Endothelial cell of hepatic sinusoid (primary cell): Measurements from ENCODE around the gene GJA5.

ENCODE experiments used
- in situ Hi-C: cut with HindIII; loops from 2 replicates; pipeline ENCODE4 v1.10.0; 2017; ENCODE audit warnings: low sequenced_read_pairs

GJA5 gene

GRCh38 chr1:147760481-147761260 is at the start of gene GJA5:
GJA5 (minus strand) TSS chr1:147760602; CDS start chr1:147759238, 1,364 bp downstream.
- in situ Hi-C loops = no loop called here

GRCh38 chr1:147809236-147809635 is 48.8 kb upstream of the GJA5 start:
- in situ Hi-C loops = no loop called here

DNA sequence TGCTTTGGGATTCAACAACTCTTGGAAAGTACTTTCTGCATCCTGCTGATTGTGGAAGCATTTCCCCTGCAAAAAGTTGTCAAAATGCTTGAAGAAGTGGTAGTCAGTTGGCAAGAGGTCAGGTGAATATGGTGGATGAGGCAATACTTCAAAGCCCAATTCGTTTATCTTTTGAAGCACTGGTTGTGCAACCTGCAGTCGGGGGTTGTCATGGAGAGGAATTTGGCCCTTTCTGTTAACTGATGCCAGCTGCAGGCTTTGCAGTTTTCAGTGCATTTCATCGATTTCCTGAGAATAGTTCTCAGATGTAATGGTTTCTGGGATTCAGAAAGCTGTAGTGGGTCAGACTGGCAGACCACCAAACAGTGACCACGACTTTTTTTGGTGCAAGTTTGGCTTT is 47.6 kb upstream of the GJA5 start:
- in situ Hi-C loops = no loop called here

DNA sequence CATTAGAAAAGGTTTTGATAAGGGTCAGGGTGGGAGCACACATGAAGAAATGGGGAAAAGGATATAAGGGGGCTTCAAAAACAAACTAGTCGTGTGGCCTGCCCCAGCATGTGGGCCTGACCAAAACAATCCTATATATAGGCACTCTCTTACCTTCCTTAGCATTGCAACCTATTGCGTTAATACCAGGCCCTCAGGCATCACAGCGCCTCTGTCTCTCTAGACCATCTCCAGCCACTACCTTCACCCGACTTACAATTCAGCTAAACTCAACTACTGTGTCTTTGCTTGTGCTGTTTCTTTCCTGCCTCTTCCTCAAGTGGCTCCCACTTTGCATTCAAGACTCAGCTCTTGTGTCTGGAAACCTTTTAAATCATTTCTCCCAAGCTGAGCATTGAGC is 47.0 kb upstream of the GJA5 start:
- in situ Hi-C loops = no loop called here

DNA sequence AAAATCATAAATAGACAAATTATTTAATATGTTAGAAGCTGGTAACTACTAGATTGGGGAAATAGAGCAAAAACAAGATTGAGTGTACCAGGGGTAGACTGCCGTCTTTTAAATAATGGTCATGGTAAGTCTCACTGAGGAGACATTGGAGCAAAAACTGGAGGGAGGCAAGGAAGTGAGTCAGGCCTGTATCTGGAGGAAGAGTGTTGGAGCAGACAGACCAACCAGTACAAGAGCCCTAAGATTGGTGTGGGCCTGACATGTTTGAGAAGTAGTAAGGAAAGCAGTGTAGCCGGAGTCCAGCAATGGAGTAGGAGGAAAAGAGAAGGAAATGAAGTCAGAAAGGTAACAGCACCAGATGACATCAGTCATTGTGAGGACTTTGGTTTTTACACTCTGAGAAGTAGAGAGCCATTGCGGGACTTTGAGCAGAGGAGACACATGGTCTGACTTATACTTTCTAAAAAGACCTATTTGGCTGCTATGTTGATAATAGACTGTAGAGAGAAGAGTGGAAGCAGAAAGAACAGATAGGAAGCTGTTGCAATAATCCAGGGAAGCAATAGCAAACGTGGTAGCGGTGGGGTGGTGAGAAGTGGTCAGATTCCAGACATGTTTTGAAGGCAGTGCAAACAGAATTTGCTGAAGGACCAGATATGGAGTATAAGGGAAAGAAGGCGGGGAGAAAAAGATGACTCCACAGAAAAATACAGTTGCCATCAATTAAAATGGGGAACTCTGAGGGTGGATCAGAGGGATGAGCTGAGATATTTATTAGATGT is 44.7 kb upstream of the GJA5 start:
- in situ Hi-C loops = no loop called here

DNA sequence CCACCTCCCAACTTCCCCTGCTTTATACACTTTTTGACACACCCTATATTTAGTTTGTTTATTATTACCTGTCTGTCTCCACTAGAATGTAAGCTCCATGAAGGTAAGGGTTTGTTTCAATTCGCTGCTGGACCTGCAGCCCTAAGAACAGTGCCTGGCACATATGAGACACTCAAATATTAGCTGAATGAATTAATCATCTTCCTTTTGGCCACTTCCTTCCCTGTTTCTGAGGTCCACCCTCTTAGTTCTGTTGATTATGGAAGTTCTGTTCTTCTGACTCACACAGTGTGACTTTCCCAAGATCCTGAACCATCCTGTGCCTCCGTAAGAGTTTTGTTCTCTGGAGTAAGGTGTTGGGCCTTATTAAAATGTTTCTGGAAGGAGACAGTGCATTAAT is 40.4 kb upstream of the GJA5 start:
- in situ Hi-C loops = no loop called here

DNA sequence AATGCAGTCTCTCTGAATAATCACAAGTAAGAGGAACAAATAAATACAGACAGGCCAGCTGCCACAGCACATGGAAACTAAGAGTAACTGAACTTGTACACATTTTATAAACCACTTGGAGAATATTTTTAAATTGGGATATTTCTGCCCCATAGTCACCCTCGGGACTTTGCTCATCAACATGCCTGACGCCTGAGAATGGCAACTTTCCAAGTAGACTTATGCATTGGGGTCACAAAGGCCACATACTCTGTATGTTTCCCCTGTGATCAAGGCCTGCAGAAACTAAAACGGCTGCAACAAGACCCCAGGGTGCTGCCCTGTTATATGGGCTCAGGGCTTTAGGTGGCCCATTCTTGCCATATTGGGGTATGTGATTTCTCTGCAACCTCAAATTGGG is 38.3 kb upstream of the GJA5 start:
- in situ Hi-C loops = no loop called here

DNA sequence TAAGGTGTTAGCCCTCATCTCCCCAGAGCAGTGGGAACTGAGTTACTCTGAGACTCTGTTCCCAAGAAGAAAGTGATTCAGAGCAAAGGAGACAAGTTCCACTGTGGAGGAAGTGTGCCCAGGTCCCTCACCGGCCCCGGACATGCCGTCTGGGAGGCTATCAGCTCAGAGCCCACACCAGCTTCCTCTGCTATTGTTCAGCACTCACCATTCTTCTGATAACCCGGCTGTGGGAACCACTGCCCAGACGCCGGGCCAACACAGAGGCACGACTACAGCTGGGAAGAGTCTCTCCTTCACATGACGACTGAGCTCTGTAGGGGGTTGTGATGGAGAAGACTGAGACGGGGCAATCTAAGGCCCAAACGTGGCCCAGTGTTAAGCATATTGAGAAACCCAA is 34.2 kb upstream of the GJA5 start:
- in situ Hi-C loops = no loop called here

- in situ Hi-C loops = no loop called here
Observed at GRCh38 chr1:147791876-147792275, 31.5 kb upstream of the GJA5 start.

DNA sequence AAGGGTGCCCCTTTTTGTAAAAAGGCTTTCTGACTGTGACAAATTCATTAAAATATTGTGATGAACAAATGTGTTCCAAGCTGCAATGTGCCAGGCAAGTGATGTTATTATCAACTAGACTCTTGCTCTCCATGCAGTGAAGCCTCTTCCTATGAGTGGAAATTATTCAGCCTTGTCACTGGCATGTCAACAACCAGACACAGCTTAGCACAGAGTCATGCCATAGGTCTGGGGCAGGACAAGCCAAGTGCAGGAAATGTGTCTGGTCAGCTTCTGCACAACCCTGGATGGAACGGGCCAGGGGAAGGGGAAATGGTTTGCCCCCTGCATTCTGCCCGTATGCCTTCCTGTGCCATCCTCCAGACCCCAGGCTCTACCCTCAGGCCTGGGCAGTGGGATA is 27.4 kb upstream of the GJA5 start:
- in situ Hi-C loops = no loop called here

DNA sequence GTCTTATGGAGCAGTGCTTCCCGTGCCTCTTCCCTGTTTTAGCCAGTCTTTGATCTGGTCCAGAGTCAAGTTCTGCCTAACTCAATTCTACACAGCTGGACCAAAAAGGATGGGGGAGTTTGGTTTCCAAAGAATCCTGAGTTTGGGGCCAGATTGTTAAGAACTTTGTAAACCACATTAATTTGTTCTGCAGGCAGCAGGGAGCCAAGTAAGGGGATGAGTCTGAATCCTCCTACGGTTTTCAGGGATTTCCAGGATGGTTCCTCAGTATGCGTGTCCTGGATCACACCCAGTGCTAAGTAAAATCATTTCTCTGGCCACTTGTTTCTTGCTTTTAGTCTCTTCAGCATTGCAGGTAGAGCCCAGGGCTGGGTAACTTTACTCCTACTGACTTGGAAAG is 26.1 kb upstream of the GJA5 start:
- in situ Hi-C loops = no loop called here

DNA sequence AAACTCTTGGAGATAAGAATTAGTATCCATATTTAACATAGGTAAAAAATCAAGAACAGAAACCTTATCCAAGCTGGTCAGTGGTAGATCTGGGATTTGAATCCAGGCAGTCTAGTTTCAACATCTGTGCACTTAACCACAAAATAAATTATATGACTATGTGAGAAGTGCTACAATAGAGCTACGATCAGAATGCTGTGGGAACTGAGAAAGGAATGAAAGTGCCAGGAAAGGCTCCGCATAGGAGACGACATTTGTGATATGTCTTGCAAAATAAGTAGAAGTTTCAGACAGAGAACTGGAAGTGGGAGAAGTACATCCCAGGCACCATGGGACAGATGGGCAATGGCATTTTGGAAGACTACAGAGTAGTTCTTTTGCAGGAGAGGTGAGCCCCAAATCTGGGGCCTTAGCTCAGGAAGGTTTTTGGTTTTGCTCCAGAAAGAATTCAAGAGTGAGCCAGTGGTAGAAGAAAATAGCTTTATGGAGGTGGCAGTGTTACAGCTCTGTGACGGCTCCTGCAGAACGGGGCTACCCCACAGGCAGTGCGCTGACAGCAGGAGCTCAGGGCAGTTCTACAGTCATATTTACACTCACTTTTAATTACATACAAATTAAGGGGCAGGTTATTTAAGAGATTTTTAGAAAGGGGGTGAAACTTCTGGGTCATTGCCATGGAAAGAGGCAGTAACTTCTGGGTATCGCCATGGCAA is 25.5 kb upstream of the GJA5 start:
- in situ Hi-C loops = no loop called here

GRCh38 chr1:147784941-147785340 is 24.5 kb upstream of the GJA5 start:
- in situ Hi-C loops = loop anchor here (5.0 kb wide), 2 partner anchors 37 to 48 kb away; no protein-coding TSS in a partner anchor

GRCh38 chr1:147781056-147781471 is 20.7 kb upstream of the GJA5 start:
- in situ Hi-C loops = loop anchor here (5.0 kb wide), 2 partner anchors 41 to 44 kb away; no protein-coding TSS in a partner anchor

DNA sequence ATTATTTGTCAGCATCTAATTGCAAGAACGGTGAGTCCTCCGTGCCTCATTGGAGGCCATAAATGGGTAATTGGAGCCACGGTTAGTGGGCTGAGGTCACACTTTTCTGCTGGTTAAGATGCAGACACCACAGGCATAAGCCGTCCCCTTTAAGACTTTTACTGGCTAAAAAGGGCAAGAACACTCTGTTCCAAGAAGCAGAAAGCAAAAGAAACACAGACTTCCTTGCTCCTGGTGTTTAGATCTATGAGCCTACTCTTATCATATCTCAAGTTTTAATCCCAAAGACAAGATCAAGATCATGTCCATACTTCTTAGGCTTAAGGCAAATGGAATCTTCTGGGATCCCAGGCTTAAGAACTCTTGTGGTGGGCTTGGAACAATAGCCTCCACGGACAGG is 17.3 kb upstream of the GJA5 start:
- in situ Hi-C loops = no loop called here

DNA sequence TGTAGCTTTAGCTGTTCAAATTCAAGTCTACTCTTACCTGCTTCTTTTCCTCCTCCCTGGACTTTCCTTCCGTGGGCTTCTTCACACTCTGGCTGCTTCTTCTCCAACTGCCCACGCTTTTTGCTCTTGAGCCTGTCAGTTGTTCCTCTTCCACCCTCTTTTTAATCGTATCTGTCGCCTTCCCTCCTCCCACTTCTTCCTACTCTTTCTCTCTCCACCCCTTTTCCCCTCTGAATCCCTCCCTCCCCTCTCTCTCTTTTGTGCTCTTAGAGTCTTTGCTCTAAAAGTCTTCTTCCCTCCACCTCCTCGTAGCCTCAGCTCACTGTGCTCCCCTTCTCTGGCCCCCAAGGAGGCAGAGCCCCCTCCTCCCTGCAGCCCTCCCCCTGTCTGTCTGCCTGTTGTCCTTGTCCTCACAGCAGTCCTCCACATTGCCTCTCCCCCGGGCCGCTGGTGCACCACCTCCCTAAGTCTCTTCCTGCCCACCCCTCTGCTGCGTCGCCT is 12.9 kb upstream of the GJA5 start:
- in situ Hi-C loops = no loop called here

- in situ Hi-C loops = no loop called here
Observed at GRCh38 chr1:147772570-147772969, 12.2 kb upstream of the GJA5 start.

GRCh38 chr1:147771226-147772125 is 11.1 kb upstream of the GJA5 start:
- in situ Hi-C loops = no loop called here

DNA sequence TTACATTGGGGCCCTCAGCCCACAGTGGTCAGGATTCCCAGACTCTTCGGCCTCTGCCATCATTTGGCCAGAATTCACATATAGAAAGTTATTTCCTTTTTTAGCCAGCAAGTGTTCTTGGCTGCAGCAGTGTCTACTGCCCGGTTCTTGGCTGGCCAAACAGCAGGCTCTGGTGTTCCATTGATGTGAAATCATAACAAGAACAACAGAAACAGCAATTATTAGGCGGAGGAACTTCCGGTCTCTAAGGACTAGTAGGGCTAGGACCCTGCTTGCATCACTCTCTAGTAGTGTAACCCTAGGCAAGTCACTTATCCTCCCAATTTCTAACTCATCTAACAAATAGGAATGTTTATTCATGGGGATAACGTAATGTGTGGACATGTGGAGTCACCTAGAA is 8.7 kb upstream of the GJA5 start:
- in situ Hi-C loops = no loop called here

GRCh38 chr1:147768582-147768981 is 8.2 kb upstream of the GJA5 start:
- in situ Hi-C loops = no loop called here
